Measurements from ENCODE around the gene LTBP4. TPM values are rescaled to one million over a fixed set of nuclear protein-coding genes. Genes with fewer than 3 reads are reported as not detected.

LTBP4 gene
- total RNA-seq, 1 donor from 2014 or later = 21.6 TPM

DNA sequence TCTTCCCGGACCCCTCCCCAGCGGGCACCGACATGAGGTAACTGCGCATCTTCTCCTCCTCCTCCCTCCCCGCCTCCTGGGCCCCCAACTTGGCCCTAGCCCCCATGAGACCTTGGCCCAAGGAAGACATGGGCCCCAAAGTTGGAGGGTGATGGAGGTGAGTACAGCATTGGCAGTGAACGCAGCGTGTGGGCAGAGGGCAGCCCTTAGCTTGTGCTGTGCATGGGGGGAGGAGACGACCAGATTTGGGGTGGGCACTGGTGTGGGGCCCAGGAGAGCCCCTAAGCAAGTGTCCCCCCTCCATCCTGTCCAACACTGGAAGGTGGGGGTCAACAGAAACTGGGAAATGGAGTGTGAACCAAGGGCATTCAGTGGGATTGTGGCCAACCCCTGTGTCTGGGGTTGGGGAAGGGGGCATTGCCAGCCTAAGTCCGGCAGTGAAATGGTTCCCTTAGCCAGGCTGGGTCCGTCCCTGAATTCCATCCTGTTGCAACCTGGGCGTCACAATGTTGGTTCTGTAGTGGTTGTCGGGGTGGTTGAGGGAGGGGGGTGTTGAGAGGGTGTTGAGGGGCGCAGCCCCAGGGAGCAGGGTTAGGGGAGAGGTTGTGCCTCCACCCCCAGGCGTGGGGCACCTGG is 65.8 kb downstream of the LTBP4 start:
- H3K36me3 ChIP-seq (ENCODE audit: control insufficient read depth, insufficient read depth, low read length) = peaks cover 26% of the 10 kb centered on the region
- FAIRE-seq = no peak
- H3K27me3 ChIP-seq (ENCODE audit: control insufficient read depth, insufficient read depth, low read length) = no peaks in the 10 kb centered on the region

GRCh38 chr19:40667602-40668001 is 66.4 kb downstream of the LTBP4 start:
- Histone ChIP-seq H3K4me3 (ENCODE audit: low read depth, low read length) (no peak overlapping the region), H3K36me3 (ENCODE audit: control insufficient read depth, insufficient read depth, low read length) (peaks cover 28% of the 10 kb centered on the region), H3K27me3 (ENCODE audit: control insufficient read depth, insufficient read depth, low read length) (no peaks in the 10 kb centered on the region)
- FAIRE-seq (no peak), DNase-seq (ENCODE audit: low read depth) (no peak)
- no peak for TF ChIP-seq CTCF (IDR thresholded peaks at IDR 0.05; ENCODE audit: insufficient read depth, low read length, severe bottlenecking)

More for the DNA sequence above, 65.8 kb downstream of the LTBP4 start:
- DNase-seq (ENCODE audit: low read depth) = no peak
- TF ChIP-seq CTCF (IDR thresholded peaks at IDR 0.05; ENCODE audit: insufficient read depth, low read length, severe bottlenecking) = no peak
- no peak overlapping the region for H3K4me3 ChIP-seq (ENCODE audit: low read depth, low read length)

- H3K4me3 ChIP-seq (ENCODE audit: low read depth, low read length) = no peak overlapping the region
- peaks cover 41% of the 10 kb centered on the region for H3K36me3 ChIP-seq (ENCODE audit: control insufficient read depth, insufficient read depth, low read length)
- FAIRE-seq (no peak), DNase-seq (ENCODE audit: low read depth) (no peak)
- H3K27me3 ChIP-seq (ENCODE audit: control insufficient read depth, insufficient read depth, low read length) = no peaks in the 10 kb centered on the region
- no peak for TF ChIP-seq CTCF (IDR thresholded peaks at IDR 0.05; ENCODE audit: insufficient read depth, low read length, severe bottlenecking)
Observed at GRCh38 chr19:40668991-40669614, 67.9 kb downstream of the LTBP4 start.

DNA sequence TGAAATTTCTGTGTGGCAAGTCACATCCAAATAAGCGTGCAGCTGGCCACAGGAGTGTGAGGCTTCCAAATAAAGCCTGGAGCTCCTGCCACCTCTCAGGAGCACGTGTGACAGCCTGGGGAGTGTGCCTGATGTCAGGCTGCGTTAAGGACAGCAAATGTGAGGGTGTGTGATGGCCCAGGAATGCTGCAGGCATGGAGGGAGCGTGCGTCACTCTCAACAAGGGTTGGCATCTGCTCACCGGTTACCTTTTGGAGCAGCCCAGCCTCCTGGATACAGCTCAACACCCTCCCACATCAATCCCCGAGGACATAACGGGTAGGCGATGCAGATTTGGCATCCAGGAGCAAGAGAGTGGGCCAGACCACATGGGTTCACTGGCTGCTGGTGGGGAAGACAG is 70.2 kb downstream of the LTBP4 start:
- FAIRE-seq (no peak), DNase-seq (ENCODE audit: low read depth) (no peak)
- H3K36me3 ChIP-seq (ENCODE audit: control insufficient read depth, insufficient read depth, low read length) = peaks cover 45% of the 10 kb centered on the region
- H3K27me3 ChIP-seq (ENCODE audit: control insufficient read depth, insufficient read depth, low read length) = no peaks in the 10 kb centered on the region
- no peak overlapping the region for H3K4me3 ChIP-seq (ENCODE audit: low read depth, low read length)
- TF ChIP-seq CTCF (IDR thresholded peaks at IDR 0.05; ENCODE audit: insufficient read depth, low read length, severe bottlenecking) = no peak

- Histone ChIP-seq H3K4me3 (ENCODE audit: low read depth, low read length) (no peak overlapping the region), H3K36me3 (ENCODE audit: control insufficient read depth, insufficient read depth, low read length) (peaks cover 47% of the 10 kb centered on the region), H3K27me3 (ENCODE audit: control insufficient read depth, insufficient read depth, low read length) (no peaks in the 10 kb centered on the region)
- no peak for TF ChIP-seq CTCF (IDR thresholded peaks at IDR 0.05; ENCODE audit: insufficient read depth, low read length, severe bottlenecking)
- no peak for DNase-seq (ENCODE audit: low read depth)
- no peak for FAIRE-seq
Observed at GRCh38 chr19:40672038-40672437, 70.9 kb downstream of the LTBP4 start.

Measured in bronchial epithelial cell (primary cell).